GM20431 (cell line): ENCODE results near the gene SUB1.
"Not testable (repeated sequence)": the region's sequence is repeated elsewhere in the genome, so short reads cannot be mapped to it uniquely, and the experiment has no call there.

ENCODE experiments used
- in situ Hi-C: fragments of 300-500 bp; cut with MseI, MboI; formaldehyde crosslinking; loops from one replicate; pipeline ENCODE4 v1.15.0; 2020; ENCODE audit warnings: low sequenced_read_pairs; ENCODE audit not compliant: unreplicated experiment

SUB1 gene

DNA sequence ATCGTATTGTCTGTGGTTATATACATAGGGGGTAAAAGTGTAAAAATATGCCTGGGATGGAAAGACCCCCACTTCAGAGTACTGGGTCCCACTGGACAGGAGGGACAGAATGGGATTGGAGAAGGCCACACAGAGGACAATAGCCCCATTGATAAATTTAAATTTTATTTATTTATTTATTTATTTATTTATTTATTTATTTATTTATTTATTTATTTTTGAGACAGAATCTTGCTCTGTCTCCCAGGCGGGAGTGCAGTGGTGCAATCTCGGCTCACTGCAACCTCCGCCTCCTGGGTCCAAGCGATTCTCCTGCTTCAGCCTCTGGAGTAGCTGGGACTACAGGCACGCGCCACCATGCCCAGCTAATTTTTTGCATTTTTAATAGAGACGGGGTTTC lies 47.7 kb downstream of the SUB1 start:
- in situ Hi-C loops = not testable (repeated sequence)

DNA sequence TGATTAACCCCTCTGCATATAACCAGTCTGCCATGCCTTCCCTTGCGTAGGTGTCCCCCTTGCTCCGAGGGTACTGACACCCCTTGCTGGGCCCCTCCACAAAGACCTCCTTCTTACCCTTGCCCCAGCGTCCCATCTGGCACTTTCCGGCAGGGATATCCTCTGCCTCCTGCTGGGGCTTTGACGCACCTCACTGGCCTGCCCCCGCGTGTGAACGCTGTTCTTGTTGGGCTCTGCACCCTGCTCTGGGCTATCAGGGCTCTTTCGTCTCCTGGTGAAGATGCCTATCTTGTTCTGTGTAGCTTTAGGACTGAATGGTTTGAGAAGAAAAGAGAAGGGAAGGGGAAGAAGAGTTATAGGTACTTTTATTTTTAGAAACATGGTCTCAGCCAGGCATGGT lies 53.0 kb downstream of the SUB1 start:
- in situ Hi-C loops = no loop called here

DNA sequence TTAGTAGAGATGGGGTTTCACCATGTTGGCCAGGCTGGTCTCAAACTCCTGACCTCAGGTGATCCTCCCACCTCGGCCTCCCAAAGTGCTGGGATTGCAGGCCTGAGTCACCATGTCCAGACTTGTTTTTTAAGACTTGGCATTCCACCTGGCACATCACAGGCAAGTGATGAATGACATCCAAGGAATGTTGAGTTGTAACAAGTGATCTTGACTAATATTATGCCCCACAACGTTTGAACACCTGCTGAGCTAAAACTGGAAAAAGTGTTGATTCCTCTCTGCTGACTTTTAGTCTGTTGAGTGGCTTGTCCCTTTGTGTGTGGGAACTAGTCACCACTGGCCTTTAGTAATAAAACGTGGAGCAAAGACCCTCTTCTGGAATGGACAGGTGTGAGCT lies 54.6 kb downstream of the SUB1 start:
- in situ Hi-C loops = no loop called here

DNA sequence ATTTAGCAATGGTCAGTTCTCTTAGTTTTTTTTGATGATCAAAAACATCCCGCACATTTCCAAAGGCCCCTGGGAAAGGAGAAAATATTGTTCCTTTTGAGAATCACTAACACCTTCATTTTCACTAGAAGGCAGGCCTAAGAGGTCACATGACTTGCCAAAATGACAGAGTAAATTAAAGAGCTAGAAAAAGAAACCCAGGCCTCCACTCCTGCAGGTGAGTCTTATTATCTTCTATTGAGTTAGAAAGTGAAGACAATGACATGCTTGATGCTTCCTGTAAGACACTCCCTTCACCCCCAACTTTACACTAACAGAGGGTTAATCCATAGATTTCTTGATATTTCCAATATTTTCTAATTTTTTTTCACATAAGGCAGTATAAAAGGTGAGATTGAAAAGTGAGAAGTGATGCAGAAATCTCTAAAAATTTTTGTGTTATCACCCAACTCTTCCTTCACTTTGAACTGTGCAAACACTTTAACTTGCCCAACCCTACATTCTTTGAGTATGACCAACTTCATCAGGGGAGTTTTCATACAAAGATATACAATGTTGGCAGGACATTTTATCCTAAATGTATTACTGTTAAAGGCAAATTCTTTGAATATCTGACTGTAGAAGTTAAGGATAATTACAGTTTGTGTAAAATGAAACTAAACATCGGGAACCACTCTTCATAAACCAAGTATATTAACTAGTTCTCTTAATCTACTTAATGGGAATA lies 57.1 kb downstream of the SUB1 start:
- in situ Hi-C loops = no loop called here

DNA sequence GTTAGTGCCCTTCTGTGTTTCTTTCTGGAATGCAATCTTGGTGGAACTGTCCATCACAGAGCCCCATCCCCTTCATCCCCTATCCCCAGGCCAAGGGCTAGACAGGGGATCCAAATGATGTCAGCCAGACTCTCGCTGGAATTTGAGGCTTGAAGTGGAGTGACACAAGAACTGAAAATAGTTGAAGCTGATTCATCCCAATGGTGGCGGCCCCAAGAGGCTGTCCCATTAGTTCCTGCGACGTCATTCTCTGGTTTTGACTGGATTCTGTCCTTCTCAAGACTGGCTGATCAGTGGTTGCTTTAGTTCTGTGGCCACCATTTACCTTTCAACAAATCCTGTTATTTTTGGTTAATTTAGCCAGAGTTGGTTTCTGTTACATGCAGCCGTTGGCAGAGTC lies 59.9 kb downstream of the SUB1 start:
- in situ Hi-C loops = no loop called here

DNA sequence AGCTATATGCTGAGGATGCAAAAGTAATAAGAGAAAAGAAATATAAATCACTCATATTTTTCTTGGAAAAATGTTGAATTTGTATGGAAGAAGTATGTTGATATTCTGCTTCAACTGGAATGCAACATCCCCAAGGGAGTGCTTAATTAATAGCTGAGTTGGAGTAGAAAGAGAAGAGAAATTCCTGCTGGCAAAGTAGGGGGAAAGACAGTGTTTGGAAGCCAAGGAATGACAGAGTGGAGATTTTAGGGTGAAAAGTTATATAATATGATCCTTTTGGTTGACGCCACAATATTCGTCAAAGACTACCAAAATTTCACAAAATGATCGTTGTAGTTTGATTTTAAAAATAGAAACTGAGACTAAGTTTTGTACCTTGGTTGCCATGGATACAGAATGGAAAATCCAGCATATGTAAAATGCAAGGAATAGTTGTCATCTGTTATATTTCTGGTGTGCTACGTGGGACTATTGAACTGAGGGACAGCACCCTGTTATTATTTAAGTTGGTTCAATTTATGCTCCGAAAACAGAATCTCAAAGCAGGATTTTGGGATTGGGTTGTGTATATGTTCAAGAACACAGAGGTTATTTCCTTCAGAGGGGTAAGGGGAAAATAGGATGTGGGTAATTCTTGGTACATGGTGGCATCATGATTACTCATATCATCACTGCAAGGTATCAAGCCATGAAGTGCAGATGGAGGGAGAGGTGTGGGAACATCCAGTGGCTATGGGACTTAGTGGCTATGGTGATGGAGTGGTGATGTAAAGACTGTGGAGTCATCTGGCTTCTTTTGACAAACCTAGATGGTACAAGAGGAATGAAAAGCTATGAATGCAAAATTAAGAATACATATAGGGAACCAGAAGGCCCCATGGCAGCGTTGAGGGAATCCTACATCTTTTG lies 61.0 kb downstream of the SUB1 start:
- in situ Hi-C loops = no loop called here

DNA sequence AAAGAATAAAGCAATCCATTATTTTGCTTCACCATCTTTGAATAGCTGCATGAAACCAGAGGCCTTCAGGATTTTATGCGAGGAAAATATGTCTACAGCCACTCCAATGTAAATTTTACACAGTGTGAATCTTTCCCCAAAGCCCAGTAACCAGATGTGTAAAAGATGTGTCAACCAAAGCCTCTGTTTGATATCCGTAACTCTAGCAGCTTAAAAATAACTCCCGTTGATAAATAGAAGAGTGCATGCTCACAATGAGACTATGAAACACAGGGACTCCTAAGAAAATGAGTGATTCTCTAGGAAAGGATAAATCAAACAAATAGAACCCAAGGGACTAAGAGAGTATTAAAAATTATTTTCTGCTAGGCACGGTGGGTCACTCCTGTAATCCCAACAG lies 65.7 kb downstream of the SUB1 start:
- in situ Hi-C loops = no loop called here

DNA sequence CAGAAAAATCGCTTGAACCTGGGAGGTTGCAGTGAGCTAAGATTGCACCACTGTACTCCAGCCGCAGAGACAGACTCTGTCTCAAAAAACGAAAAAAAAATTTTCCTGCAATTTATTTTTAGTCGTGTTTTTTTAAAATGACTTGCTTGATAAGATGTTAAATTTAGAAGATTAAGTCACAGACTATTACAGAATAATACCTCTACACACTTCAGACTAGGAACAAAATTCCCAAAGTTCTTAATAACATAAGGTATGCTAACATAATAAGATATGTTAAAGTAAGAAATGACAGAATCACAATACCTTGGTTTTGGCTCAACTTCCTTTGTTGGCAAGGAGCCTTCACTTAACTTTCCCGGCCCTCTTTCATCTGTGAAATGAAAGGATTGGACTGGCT lies 66.3 kb downstream of the SUB1 start:
- in situ Hi-C loops = no loop called here
